ENCODE results near the gene MSH5.

The MSH5 gene

DNA sequence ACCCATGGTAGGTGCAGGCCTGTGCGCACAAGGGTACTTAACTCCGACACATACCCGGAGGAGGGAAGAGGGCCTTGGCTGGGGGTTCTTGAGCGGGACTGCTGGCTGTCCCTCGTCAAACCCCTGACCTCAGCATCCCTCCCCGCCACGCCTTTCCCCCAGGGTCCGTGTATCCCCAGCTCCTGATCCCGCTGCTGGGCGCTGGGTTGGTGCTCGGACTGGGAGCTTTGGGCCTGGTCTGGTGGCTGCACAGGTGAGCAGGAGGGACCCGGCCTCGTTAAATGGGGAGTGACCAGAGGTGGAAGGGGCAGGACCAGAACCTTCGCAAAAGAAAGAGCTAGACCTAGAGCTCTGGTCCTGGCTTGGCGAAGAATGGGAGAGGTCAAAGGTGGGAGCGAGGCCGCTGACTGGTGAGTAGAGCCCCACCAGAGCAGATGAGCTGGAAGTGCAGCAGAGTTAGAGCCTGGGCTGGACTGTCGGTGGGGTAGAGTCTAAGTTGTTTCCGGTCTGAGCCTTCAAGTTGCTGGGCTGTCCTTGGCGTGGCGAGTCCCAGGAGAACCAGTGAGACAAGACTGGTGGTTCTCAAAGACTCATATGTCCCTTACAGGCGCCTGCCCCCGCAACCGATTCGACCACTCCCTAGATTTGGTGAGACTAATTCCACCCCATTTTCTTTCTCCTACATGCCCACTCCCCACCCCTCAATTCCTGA, 15.7 kb upstream of the MSH5 start:
- Histone ChIP-seq H3K4me1 (ENCODE audit: insufficient read depth, low read length) (0 out of 2 replicates have a peak, but pooled peaks cover 3% of the 10 kb centered on the region), H3K36me3 (ENCODE audit: insufficient read depth, low read length) (peaks cover 28% of the 10 kb centered on the region), H3K27ac (ENCODE audit: low read depth, low read length) (no peak overlapping the region), H3K9ac (ENCODE audit: low read depth, low read length) (no peak overlapping the region), H3K27me3 (ENCODE audit: insufficient read depth, low read length) (no peaks in the 10 kb centered on the region), H3K4me3 (ENCODE audit: low read length) (no peak overlapping the region), H3K9me3 (ENCODE audit: insufficient read depth, low read depth, low read length) (no peaks in the 10 kb centered on the region)
- 94% methylated on average over 25 of the region's 25 CpGs for WGBS

DNA sequence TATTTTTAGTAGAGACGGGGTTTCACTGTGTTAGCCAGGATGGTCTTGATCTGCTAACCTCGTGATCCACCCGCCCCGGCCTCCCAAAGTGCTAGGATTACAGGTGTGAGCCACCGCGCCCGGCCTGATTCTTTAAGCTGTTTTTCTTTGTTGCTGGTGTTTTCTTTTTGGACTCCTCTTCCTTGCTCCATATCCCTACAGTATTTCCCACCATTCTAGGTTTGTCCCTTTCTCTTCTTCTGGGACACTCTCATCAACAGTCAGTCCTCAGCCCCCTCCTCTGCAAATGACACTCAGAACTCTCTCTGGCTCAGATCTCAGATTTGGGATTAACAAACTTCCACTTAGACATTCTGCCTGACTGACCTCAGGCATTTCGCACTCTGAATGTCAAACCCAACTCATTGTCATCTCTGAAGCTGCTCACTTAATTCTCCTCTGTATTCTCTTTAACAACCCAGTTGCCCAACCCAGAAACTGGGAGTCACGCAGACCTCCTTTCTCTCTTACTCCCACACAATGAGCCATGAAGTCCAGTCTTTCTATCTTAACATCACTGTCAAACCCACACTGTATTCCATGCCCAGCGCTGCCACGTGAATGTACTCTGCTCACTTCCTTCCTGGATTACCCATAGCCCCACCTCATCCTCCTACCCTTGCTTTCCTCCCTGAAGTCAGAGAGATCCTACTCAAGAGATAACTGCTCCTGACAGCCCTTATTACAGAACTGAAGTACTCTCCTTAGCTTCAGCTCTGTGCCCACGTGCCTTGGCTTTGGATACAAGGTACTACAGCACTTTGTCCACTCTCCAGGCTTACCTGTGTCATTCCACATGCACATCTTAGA, 14.1 kb upstream of the MSH5 start:
- H3K36me3 ChIP-seq (ENCODE audit: insufficient read depth, low read length): peaks cover 32% of the 10 kb centered on the region
- WGBS: 94% methylated on average over 12 of the region's 12 CpGs
- no peak overlapping the region for H3K27ac ChIP-seq (ENCODE audit: low read depth, low read length)
- peaks cover 7% of the 10 kb centered on the region; the same call in 1 of the 2 replicates for H3K4me1 ChIP-seq (ENCODE audit: insufficient read depth, low read length)
- no peak overlapping the region for H3K9ac ChIP-seq (ENCODE audit: low read depth, low read length)
- no peaks in the 10 kb centered on the region for H3K9me3 ChIP-seq (ENCODE audit: insufficient read depth, low read depth, low read length)
- no peaks in the 10 kb centered on the region for H3K27me3 ChIP-seq (ENCODE audit: insufficient read depth, low read length)
- H3K4me3 ChIP-seq (ENCODE audit: low read length): no peak overlapping the region

DNA sequence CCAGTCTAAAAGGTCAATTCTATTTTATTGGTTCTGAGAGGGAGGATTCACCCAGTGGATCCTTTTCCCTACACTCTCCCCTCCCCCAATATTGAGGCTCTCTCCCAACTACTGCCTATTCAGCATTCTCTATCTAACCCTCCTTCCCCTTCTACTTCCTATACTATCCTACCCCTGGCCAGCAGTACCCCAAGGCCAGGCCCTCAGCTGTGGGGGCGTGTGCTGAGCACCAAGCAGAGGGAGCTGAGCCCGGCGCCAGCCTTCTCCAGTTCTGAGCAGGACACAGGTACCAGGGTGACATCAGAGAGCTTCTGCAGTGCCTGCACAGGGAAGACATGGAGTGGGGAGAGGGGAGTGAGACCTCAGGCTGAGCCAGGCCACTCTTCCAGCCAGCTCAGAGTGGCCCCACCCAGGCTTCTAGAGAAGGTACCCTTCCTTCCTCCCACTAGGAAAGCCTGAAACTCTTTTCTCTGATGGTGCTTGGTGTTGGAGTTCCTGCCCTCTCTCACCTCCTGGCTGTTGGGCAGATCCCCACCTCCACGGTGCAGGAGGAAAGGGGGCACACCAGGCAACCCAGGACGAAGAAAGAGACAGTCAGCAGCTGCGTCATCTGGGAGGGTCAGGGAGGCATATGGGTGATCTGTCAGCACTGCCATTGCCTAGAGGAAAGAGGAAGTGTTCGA, 12.6 kb upstream of the MSH5 start:
- Histone ChIP-seq H3K4me1 (ENCODE audit: insufficient read depth, low read length) (peaks cover 8% of the 10 kb centered on the region; the same call in 1 of the 2 replicates), H3K4me3 (ENCODE audit: low read length) (no peak overlapping the region), H3K36me3 (ENCODE audit: insufficient read depth, low read length) (peaks cover 45% of the 10 kb centered on the region), H3K9me3 (ENCODE audit: insufficient read depth, low read depth, low read length) (no peaks in the 10 kb centered on the region), H3K27me3 (ENCODE audit: insufficient read depth, low read length) (no peaks in the 10 kb centered on the region), H3K27ac (ENCODE audit: low read depth, low read length) (no peak overlapping the region), H3K9ac (ENCODE audit: low read depth, low read length) (no peak overlapping the region)
- 88% methylated on average over 7 of the region's 7 CpGs for WGBS

DNA sequence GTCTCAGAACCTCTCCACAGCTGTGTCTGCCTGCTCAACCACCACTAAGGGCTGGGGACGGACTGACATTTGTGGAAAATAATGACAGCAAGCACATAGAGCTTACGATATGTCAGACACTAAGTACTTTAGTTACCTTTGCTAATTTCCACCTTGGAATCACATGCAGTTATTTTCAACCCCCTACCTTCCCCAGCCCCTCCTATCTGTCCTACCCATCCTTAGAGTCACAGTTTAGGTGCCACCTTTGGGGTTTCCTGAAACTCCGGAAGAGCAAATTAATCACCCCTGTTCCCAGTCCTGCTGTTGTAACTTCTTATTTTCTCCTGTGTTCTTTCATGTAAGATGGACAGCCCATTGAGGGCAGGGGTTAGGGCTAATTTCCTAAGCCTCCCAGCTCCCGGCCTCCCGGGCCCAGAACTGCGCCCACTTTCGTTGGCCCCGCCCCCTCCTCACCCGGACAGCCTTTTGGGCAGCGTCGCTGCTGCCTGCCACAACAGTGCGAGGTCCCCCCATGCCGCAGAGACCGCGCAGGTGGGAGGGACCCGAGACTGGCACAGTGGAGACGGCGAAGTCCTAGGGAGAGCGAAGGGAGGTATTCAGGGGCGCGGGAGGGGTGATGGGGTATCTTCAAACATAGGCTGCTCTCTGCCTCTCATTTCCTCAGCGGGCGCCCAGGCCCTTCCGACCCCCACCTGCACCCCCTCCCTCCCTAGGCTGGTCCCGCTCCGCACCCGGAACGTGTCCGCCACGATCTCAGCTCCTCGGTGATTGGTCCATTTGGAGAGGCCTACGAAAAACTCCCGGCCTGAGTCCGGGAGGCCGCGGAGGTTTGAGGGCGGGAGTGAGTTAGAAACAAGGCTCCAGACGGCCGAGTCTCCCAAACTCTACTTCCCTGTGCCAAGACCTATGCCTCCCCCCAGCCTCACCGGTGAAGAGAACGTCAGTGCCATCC, 11.8 kb upstream of the MSH5 start:
- Histone ChIP-seq H3K36me3 (ENCODE audit: insufficient read depth, low read length) (peaks cover 52% of the 10 kb centered on the region), H3K9me3 (ENCODE audit: insufficient read depth, low read depth, low read length) (no peaks in the 10 kb centered on the region), H3K4me1 (ENCODE audit: insufficient read depth, low read length) (peaks cover 8% of the 10 kb centered on the region; the same call in 1 of the 2 replicates), H3K4me3 (ENCODE audit: low read length) (peak overlapping the region; percentile 94; the same call in 1 of the 2 replicates), H3K27me3 (ENCODE audit: insufficient read depth, low read length) (no peaks in the 10 kb centered on the region), H3K27ac (ENCODE audit: low read depth, low read length) (no peak overlapping the region), H3K9ac (ENCODE audit: low read depth, low read length) (no peak overlapping the region)
- WGBS: 93% methylated on average over 41 of the region's 41 CpGs

DNA sequence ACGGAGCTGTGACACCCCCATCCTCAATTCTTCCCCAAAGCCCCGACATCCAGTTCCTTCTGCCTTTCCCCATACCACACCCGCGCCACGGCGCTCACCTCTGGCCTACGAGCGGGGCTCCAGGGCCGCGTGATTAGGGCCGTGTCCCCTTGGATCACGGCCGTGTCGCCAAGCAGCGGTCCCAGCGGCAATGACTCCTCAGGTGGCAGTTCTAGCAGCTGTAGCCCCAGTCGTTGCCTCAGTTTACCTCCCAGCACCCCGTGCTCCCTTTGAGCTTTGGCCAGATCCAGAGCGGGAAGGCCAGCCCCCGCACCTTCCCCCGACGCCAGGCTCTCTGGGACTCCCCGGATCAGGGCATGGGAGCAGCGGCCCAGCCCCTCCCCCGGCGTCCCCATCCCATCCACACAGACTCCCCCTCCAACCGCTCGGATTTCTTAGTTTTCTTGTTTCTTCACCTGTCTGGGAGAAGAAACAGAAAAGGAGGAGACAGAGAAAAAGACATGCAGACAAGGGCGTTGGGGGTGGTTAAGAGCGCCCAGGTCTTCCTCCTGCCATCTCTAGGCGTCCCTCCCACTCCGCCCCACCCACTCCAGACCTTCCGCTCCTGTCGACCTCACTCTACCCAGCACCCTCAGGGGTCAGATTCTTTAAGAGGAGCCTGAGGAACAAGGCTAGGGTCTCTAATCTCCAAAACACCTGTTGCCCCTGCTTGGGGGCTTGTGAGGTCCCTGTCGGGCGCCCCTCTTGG, 10.9 kb upstream of the MSH5 start, which contains the start of gene DDAH2:
TSS of gene DDAH2 (minus strand) at position 533 of the 748 bp plus-strand sequence. CDS start at position 395, 138 bp downstream.
- Histone ChIP-seq H3K4me3 (ENCODE audit: low read length) (peak within 1 kb of the TSS; percentile 94), H3K4me1 (ENCODE audit: insufficient read depth, low read length) (peaks cover 8% of the 10 kb centered on the region; the same call in 1 of the 2 replicates), H3K27me3 (ENCODE audit: insufficient read depth, low read length) (no peaks in the 10 kb centered on the region), H3K9ac (ENCODE audit: low read depth, low read length) (peak within 1 kb of the TSS; percentile 80), H3K9me3 (ENCODE audit: insufficient read depth, low read depth, low read length) (no peaks in the 10 kb centered on the region), H3K36me3 (ENCODE audit: insufficient read depth, low read length) (peaks cover 62% of the 10 kb centered on the region), H3K27ac (ENCODE audit: low read depth, low read length) (peak within 1 kb of the TSS; percentile 84; the same call in 1 of the 2 replicates)
- 41% methylated on average over 36 of the region's 36 CpGs for WGBS

DNA sequence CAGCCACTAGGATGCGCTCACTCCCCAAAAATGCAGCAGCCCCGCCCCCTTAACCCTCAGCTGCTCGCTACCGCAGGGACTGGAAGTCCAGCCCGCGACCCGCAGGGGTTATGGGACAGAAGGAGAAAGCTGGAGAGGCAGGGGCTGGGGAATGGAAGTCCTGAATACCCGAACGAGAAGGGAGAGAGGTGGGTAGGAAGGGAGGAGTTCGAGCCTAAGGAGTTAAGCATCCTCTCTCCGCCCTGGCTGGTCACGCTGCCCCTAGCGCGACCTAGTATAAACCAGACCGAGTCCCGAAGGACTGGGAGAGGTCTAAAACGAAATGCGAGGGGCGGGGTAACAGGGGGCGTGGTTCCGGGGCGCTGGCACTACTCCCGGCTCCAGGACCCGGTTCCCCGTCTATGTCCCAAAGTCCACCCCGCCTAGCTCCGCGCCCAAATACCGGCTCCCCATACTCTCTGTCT, 10.3 kb upstream of the MSH5 start:
- Histone ChIP-seq H3K4me1 (ENCODE audit: insufficient read depth, low read length) (peaks cover 14% of the 10 kb centered on the region), H3K4me3 (ENCODE audit: low read length) (peak overlapping the region; percentile 94), H3K36me3 (ENCODE audit: insufficient read depth, low read length) (peaks cover 66% of the 10 kb centered on the region)

DNA sequence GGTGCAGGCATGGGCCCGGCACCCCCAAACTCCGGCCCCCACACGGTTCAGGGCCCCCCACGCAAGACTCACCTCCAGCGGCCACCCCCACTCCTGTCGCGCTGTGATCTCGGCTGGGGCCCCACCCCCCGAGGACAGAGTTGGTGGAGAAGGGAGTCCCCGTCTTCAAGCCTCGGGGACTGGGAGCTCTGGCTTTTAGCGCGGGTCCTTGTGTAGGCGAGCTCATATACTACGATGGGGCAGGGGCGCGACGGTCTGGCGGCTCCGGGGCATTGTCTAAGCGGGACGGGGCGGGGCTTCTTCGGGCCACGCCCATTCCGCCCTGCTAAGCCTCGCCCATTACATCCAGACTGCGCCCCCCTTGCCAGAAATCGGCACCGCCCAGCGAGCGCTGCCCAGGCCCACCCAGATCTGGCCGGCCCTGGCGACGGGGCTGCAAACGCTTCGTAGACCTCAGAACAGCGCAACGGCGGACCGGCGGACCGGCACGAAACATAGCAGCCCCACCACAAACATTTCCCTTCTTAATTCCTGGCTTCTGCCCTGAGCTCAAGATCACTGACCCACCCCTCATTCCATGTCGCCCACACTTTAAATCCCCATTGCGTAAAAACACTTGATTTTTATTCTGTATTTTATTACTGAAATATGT, 9.7 kb upstream of the MSH5 start:
- peaks cover 66% of the 10 kb centered on the region for H3K36me3 ChIP-seq (ENCODE audit: insufficient read depth, low read length)
- no peaks in the 10 kb centered on the region for H3K27me3 ChIP-seq (ENCODE audit: insufficient read depth, low read length)
- no peaks in the 10 kb centered on the region for H3K9me3 ChIP-seq (ENCODE audit: insufficient read depth, low read depth, low read length)
- peaks cover 14% of the 10 kb centered on the region for H3K4me1 ChIP-seq (ENCODE audit: insufficient read depth, low read length)
- H3K9ac ChIP-seq (ENCODE audit: low read depth, low read length): peak overlapping the region; percentile 80
- peak overlapping the region; percentile 84; the same call in 1 of the 2 replicates for H3K27ac ChIP-seq (ENCODE audit: low read depth, low read length)
- under 1% methylated on average over 45 of the region's 46 CpGs for WGBS
- H3K4me3 ChIP-seq (ENCODE audit: low read length): peak overlapping the region; percentile 94

More for the DNA sequence above, 10.3 kb upstream of the MSH5 start:
- peak overlapping the region; percentile 80 for H3K9ac ChIP-seq (ENCODE audit: low read depth, low read length)
- no peaks in the 10 kb centered on the region for H3K9me3 ChIP-seq (ENCODE audit: insufficient read depth, low read depth, low read length)
- under 1% methylated on average over 29 of the region's 29 CpGs for WGBS
- peak overlapping the region; percentile 84; the same call in 1 of the 2 replicates for H3K27ac ChIP-seq (ENCODE audit: low read depth, low read length)
- no peaks in the 10 kb centered on the region for H3K27me3 ChIP-seq (ENCODE audit: insufficient read depth, low read length)

DNA sequence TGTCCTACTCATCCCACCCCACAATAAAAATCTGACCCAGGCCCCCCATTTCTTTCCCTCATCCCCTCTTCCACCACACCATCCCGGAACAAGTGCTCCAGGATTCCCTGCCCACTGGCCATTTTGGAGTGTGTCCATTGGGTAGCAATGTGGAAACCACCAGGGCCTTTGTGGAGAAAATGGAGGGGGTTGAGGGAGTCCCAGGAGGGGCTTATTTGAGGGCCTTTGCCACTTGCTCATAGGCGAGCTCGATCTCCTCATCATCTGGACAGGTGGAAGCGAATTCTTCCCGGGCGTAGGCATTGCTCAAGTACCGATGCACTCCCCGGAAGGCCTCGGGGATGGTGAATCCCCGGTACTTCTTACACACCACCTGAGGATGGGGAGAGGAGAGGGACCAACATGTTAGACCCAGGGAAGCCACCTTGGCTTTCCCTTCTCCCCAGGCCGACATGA, 9.1 kb upstream of the MSH5 start:
- no peaks in the 10 kb centered on the region for H3K9me3 ChIP-seq (ENCODE audit: insufficient read depth, low read depth, low read length)
- H3K27me3 ChIP-seq (ENCODE audit: insufficient read depth, low read length): no peaks in the 10 kb centered on the region
- H3K9ac ChIP-seq (ENCODE audit: low read depth, low read length): no peak overlapping the region
- peaks cover 65% of the 10 kb centered on the region for H3K36me3 ChIP-seq (ENCODE audit: insufficient read depth, low read length)
- H3K4me3 ChIP-seq (ENCODE audit: low read length): peak overlapping the region; percentile 94
- H3K4me1 ChIP-seq (ENCODE audit: insufficient read depth, low read length): peaks cover 14% of the 10 kb centered on the region
- WGBS: 82% methylated on average over 11 of the region's 11 CpGs
- H3K27ac ChIP-seq (ENCODE audit: low read depth, low read length): peak overlapping the region; percentile 32; the same call in 1 of the 2 replicates

DNA sequence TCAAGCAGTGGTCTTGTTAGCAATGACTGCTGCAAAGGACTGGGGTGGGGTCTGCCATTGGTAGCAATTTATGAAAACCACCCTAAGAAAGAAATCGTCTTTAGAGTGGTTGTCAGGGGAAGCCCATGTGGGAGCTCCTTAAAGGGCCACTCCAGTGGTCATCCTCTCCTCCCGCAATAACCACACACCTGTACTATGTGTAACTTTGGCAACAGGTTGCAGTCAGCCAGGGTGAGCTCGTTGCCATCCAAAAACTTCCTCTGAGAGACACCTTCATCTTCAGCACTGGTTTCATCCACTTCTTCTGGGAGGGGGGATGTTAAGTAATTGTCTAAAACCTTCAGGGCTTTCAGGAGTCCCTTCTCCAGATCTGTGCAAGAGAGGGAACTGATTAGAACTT, 7.8 kb upstream of the MSH5 start:
- Histone ChIP-seq H3K4me3 (ENCODE audit: low read length) (no peak overlapping the region), H3K9ac (ENCODE audit: low read depth, low read length) (no peak overlapping the region), H3K4me1 (ENCODE audit: insufficient read depth, low read length) (peaks cover 19% of the 10 kb centered on the region), H3K36me3 (ENCODE audit: insufficient read depth, low read length) (peaks cover 52% of the 10 kb centered on the region), H3K9me3 (ENCODE audit: insufficient read depth, low read depth, low read length) (no peaks in the 10 kb centered on the region), H3K27ac (ENCODE audit: low read depth, low read length) (no peak overlapping the region), H3K27me3 (ENCODE audit: insufficient read depth, low read length) (no peaks in the 10 kb centered on the region)
- 85% methylated on average over 3 of the region's 3 CpGs for WGBS

Data from HUES64 (cell line).